HG02623 (cell line): ENCODE data around the gene GNE.
"Not testable (repeated sequence)": the region's sequence is repeated elsewhere in the genome, so short reads cannot be mapped to it uniquely, and the experiment has no call there.

Source experiments
- ATAC-seq: cut with Tn5 transposase; IDR thresholded peaks from one replicate; pipeline ENCODE4 v1.9.1; 2021; ENCODE audit warnings: moderate library complexity; ENCODE audit not compliant: unreplicated experiment

The GNE gene

DNA sequence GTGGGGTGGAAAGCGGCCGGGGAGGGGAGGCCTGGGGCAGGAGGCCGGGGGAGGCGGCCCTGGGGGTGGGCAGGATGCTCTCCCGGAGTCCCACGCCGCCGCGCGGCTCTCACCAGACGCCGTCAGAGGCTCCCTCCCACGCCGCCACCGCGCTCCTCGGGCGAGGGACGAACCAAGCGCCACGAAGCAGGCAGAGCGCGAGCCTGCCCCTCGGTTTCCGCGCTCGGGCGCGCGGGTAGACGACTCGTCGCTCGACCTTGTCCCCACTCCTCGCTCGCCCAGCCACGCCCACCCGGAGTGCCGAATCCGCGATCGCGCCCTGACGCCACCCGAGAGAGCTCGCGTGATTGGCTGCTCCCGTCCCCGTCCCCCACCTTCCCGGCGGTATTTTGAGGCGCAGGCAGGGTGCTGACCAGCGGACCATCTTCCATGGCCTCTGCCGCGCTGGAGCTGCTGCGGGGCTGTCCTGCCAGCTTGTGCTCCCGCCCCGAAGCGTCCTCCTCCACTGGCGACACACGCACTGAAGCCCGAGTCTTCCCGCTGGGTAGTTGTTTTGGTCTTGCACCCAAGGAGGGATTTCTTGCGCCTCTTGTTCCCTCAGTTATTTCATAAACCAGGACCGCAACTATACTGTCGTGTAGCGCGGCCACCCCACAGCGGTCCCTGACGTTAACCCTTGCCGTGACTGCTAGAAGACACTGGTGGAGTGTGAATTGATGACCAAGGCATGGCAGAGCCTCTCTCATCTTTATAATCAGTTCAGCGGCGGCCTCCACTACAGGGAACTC, at the start of gene GNE:
TSS of gene GNE (minus strand) at position 241 of the 788 bp plus-strand sequence. CDS start 9,093 bp downstream, outside the sequence.
- ATAC-seq: peak; percentile 86

DNA sequence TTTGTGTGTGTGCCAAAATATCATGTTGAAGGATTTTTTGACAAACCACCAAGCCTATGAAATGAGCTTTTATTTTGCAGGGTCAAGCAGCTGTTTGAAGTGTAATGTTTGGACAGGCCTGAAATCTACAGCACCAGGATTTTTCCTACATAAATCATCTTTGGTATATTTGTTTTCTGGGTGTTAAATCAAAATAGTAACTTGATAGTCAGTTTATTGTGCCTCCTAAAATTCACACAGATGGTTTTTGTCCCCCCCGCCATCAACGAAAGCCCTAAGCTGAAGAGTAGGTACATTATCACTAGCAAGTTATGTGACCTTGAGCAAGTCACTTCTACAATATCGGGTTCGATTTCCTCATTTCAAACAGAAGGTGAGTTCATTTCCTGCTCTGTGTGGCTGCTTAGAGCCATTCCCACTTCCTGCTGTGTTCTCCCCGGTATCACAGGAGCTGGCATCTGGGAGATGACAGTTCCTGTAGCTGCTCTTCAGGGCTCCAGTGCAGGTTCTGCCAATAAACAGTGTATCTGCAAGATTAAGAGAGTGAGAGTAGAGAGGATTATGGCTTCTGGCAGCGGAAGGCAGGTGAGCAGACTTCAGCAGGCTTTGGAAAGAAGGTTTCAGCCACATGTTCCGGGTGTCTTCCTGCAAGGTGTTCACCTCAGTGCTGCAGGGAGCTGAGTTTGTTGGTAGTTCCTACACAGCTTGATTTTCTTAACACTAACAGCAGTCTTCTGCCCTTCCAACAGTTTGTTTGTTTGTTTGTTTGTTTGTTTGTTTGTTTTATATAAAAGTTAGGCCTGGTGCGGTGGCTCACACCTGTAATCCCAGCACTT, 48.4 kb upstream of the GNE start:
- no peak for ATAC-seq

DNA sequence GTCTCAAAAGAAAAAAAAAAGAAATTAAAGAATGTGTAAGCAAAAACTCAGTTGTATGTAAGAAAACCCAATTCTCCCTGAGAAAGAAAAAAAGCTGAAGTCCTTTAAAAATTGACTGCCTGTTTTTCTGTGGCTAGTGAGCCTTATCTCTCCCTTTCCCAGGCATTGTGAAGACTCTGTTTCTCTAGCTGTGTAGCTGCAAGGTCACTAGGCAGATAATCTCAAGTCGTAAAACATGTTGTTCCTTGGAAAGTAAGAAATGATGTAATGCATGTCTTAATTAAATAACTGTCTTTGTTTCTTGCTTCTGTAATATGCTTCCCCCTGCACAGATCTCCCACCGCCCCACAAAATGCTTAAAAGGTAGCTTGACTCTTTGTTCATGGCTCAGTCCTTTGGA, 46.1 kb upstream of the GNE start:
- not testable (repeated sequence) for ATAC-seq

GRCh38 chr9:36301227-36301626, 43.0 kb upstream of the GNE start:
- no peak for ATAC-seq

DNA sequence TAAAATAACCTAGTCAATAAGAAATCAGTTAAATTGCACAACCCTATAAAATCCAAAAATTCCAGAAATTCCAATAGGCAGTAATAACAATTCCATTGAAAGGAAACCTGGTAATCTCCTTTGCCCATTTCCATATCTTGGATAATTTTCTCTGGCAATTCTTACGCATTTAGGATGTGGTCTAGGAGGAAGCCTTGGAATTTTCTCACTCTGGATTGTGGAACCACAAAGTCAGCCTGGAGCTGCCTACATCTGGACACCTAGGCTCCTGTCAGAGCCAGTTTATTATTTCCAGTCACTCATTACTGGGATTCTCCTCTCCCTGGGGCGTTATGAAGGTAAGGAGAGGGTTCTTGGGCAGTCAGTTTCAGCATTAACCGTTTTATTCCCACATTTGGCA, 40.3 kb upstream of the GNE start:
- ATAC-seq: no peak

DNA sequence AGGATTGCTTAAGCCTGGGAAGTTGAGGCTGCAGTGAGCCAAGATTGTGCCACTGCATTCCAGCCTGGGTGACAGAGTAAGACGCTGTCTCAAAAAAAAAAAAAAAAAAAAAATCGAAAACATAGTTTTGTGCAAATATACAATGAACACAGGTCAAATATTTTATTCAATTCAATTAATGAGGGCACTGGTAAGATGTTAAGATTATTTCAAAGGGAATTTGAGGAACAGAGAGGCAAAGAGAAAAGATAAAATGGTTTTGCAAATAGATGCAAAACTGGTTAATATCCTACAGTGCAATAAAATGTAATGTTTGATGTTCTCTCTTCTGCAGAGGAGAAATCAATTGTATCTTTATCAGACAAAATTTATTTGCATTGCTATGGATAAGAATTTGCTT, 39.5 kb upstream of the GNE start:
- no peak for ATAC-seq

- not testable (repeated sequence) for ATAC-seq
Observed at GRCh38 chr9:36294996-36295395, 36.7 kb upstream of the GNE start.

DNA sequence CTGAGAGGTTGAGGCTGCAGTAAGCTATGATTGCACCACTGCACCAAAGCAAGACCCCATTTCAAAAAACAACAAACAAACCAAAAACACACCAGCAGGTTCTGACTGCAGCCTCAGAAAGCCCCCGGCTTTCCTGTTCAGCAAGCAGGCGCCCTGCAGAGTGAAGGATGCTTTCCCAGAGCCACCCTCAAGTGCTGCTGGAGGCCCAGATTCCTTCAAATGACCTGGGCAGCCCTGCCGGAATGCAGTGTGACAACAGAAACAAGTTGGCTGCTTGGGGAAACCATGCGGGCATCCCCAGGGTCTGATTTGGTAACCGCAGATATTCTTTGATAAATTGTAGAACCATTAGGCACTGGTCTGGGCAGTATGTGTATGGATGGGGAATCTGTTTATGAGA, 35.7 kb upstream of the GNE start:
- ATAC-seq: no peak

GRCh38 chr9:36293171-36293570, 34.9 kb upstream of the GNE start:
- ATAC-seq: no peak

DNA sequence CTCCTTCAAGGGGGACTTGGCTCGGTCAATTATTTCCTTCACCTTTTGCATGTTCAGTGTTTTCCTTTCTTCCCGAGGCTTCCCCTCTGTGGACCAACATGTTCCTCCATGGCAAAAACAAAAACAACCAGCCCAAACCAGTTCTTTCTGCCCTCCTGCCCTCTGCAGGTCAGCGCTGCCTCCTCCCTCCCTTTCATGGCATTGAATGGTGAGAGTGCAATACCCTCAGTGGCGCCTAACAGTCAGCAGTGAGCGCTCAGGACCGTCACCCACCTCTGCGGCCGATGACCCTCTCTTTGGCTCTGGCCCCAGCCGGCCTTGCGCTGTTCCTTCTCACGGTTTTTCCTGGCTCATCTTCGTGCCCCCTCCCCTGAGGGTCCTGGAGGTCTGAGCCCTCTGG, 34.4 kb upstream of the GNE start:
- no peak for ATAC-seq

DNA sequence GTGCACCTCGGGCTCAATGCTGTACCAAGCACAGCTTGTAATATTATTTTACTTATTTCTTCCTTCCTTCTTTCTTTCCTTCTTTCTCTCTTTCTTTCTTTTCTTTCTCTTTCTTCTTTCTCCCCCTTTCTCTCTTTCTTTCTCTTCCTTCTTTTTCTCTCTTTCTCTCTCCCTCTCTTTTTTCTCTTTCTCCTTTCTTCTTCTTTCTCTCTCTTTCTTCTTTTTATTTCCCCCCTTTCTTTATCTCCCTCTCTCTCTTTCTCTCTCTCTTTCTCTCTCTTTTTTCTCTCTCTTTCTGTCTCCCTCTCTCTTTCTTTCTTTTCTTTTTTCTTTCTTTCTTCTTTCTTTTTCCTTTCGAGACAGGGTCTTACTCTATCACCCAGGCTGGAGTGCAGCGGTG, 32.7 kb upstream of the GNE start:
- ATAC-seq: no peak

DNA sequence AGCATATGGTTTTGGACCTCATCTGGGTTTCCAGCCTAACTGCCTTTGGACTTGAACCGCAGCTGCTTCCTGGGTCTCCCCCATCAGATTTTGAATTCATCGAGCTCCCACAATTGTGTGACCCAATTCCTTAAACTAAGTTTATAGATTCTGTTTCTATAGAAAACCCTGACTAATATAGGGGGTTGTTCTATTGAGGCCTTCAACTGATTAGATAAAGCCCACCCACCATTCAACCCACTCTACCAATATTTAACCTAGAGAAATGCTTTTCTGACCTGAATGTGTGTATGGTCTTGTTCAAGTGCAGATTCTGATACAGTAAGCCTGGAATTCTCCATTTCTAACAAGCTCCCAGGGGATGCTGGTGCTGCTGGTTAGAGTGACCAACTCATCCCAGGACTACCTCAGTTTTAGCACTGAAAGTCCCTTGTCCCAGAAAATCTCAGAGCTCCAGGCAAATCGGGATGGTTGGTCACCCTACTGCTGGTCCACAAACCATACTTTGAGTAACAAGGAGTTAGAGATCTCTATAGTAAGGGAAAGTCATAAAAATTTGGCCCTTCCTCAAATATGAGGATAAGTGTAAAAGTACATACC, 31.7 kb upstream of the GNE start:
- ATAC-seq: no peak

- ATAC-seq: no peak
Observed at GRCh38 chr9:36288070-36288469, 29.8 kb upstream of the GNE start.

DNA sequence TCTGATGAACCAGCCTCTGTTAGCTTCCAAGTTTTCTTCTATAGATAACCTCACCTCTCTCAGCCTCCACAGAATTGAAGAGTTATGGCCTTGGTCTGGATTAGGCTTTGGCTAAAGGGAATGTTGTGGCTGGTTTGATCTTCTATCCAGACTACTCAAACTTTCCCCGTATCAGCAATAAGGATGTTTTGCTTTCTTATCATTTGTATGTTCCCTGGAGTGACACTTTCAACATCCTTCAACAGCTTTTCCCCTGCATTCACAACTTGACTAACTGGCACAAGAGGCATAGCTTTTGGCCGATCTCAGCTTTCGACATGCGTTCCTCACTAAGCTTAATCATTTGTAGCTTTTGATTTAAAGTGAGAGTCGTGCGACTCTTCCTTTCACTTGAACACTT, 28.1 kb upstream of the GNE start:
- ATAC-seq: no peak

DNA sequence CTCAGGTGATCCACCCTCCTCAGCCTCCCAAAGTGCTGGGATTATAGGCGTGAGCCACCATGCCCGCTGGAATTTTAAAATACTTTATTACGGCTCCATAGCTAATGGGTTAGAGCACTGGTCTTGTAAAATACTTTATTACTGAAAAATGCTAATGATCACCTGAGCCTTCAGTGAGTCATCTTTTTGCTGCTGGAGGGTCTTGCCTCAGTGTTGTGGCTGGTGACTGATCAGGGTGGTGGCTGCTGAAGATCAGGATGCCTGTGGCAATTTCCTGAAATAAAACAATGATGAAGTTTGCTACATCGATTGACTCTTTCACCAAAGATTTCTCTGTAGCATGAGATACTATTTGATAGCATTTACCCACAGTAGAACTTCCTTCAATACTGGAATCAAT, 26.0 kb upstream of the GNE start:
- ATAC-seq: no peak

DNA sequence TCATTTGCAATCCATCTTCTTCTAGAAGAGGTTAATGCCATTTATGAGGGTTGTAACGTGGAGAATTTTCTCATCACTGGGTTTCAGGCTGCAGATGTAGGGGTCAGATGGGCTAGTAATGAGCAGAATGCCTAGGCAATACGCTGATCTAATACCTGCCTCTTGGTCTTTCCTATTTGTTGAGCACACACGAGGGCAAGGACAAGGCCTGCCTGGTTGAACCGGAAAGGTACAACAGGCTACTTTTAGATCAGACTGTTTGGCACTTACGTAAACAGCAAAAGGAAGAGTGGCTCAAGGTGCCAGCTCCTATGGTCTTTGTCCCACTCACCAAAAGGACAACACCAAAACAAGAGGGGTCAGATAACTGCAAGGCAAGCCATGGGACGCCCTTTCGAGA, 24.0 kb upstream of the GNE start:
- ATAC-seq: no peak

GRCh38 chr9:36280989-36281388, 22.7 kb upstream of the GNE start:
- no peak for ATAC-seq

DNA sequence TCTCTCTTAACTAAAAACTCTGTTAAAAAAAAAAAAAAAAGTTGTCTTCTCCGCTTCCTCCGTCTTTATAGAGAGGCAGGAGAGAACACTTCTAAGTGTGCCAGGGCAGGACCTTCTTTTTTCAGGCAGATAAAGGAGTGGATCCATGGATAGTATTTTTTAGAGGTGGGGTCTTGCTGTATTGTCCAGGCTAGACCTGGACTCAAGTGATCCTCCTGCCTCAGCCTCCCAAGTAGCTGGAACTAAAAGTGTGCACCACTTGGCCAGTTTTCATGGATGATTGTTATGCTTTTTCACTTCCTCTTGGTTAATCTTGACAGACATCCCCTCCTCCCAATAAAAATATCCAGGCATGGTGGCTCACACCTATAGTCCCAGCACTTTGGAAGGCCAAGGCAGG, 20.0 kb upstream of the GNE start:
- no peak for ATAC-seq

DNA sequence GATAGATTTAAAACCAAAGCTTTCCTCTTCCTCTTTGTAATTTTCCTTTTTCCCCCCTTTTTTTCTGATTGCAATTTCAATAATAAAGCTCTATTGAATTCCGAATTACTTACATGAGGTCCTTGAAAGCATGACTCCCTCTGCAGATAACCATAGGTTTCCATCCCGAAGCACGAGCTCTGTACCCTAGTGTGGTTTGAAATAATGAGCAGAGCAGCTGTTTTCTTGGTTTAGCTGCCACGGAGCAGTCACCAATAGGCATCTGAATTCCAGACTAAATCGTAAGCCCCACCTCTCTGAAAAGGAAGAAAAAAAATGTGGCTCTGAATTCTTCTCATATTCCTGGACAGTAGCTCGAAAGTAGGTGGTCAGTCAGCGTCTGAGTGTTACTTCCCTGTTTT, 18.5 kb upstream of the GNE start:
- ATAC-seq: no peak

- ATAC-seq: no peak
Observed at GRCh38 chr9:36276254-36276653, 18.0 kb upstream of the GNE start.

GRCh38 chr9:36275060-36275459, 16.8 kb upstream of the GNE start:
- ATAC-seq: no peak

GRCh38 chr9:36273354-36273753, 15.1 kb upstream of the GNE start:
- ATAC-seq: not testable (repeated sequence)
